ENCODE data around the gene NIF3L1.
"Not testable (repeated sequence)": the region's sequence is repeated elsewhere in the genome, so short reads cannot be mapped to it uniquely, and the experiment has no call there.

Gene NIF3L1

GRCh38 chr2:200871151-200871550 is 18.0 kb upstream of the NIF3L1 start:
- no peak for FAIRE-seq
- DNase-seq (ENCODE audit: insufficient read length, low spot score), result no peak

- DNase-seq (ENCODE audit: insufficient read length, low spot score) (no peak), FAIRE-seq (no peak)
These were observed 15.6 kb upstream of the NIF3L1 start for GRCh38 chr2:200873560-200873959.

DNA sequence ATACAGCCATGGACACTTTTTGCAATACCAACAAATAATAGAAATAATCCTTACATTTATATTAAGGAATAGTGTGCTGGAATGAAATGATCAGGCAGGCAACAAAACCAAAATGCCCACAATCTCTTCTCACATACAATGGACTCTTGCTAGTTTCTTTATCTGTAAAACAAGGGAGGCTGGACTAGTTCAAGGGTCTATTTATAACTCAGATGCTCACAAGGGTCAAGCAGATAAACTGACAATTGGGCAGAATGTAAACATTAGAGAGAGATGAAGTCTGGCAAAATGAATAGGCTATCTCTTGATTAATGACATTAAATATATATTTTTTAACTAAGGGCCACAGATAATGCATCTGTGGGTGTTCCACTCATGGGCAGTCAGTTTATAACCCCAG is 11.7 kb upstream of the NIF3L1 start:
- no peak for DNase-seq (ENCODE audit: insufficient read length, low spot score)
- no peak for FAIRE-seq

GRCh38 chr2:200878289-200878880 is 10.8 kb upstream of the NIF3L1 start:
- no peak for FAIRE-seq
- DNase-seq (ENCODE audit: insufficient read length, low spot score), result no peak

DNA sequence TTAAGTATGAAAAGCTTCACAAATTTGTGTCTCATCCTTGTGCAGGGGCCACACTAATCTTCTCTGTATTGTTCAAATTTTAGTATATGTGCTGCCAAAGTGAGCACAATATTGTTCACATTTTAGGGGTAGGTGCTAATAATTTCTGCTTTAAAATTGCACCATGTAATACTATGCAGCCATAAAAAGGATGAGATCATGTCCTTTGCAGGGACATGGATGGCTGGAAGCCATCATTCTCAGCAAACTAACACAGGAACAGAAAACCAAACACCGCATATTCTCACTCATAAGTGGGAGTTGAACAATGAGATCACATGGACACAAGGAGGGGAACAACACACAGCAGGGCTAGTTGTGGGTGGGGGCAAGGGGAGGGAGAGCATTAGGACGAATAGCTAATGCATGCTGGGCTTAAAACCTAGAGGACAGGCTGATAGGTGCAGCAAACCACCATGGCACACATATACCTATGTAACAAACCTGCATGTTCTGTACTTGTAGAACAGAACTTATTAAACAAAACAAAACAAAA is 7.4 kb upstream of the NIF3L1 start:
- not testable (repeated sequence) for DNase-seq (ENCODE audit: insufficient read length, low spot score); FAIRE-seq

GRCh38 chr2:200899482-200899881 is 10.3 kb downstream of the NIF3L1 start:
- FAIRE-seq, result no peak
- DNase-seq (ENCODE audit: insufficient read length, low spot score), result no peak

DNA sequence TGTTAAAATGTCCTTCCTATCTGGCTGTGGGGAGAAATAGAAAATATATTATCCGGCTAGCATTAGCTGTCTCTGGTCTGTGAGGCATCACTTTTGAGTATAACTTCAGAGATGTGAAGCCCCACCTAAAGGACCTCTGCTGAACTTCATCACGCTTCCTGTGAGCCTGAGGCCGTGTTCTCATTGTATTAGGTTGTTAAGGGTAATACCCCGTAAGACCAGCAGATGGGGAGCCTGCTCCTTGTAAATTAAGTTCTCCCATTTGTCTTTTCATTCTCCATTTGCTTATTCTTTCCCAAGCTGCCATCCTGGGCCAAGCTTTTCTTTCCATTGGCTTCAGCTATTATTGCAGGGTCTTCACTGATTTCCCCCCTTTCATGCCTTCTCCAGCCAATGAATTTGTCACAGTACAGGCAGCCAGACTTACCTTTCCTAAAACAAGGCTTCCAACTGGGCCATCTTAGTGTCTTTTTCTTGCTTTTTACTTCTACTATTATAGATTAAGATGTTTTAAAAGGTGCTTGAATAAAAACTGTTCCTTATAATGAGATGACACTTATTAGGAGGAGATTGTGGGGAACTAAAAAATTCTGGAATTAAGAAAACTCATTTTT is 12.4 kb downstream of the NIF3L1 start:
- FAIRE-seq, result peak; percentile 69
- DNase-seq (ENCODE audit: insufficient read length, low spot score), result peak; percentile 89

DNA sequence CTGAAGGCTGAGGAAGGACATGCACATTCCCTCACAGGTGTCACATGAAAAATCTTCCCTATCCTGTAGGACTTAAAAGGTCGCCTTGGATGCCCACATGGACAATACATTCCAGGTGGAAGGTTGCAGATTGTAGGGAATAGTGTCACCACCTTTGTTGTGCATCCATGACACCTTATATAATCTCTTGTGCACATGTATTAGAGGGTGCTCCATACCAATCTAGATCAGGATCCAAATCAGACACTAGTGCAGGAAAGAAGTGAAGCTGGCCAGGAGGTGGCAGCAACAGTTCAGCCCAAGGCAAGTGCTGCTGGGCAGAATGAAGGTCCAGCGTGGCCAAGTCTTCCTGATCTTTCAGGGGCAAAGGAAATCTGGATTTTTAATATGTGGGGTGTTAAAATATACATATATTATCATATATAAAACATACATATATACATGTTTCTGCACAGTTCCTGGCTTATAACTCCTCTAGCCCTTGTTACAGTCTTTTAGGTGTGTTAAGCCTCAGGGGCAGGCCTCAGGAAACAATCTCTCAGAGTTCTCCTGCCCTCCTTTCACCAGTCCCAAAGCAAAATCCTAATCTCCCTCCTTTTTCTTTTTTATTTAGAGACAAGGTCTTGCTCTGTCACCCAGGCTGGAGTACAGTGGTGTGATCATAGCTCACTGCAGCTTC is 16.6 kb downstream of the NIF3L1 start:
- FAIRE-seq (no peak), DNase-seq (ENCODE audit: insufficient read length, low spot score) (peak; percentile 63)

- no peak for DNase-seq (ENCODE audit: insufficient read length, low spot score)
- FAIRE-seq, result no peak
These were observed 20.8 kb downstream of the NIF3L1 start for GRCh38 chr2:200909958-200910357.

DNA sequence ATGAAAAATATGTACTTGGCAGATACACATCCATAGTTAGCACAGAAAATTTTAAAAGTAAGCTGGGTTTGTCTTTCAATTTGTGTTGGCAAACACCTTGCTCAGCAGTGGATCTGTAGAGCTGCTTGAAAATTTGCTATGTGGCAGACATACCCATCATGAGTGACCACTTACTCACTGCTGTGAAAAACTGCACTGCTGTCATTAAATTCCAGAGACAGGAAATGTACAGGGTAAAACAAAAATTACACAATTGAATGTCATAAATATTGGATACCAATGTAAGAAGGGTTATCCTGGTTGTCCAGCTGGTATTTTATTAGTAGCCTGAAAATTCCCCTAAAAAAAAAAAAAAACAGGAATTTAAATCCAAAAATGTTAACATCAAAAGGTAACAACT is 24.5 kb downstream of the NIF3L1 start:
- no peak for FAIRE-seq
- peak; percentile 10 for DNase-seq (ENCODE audit: insufficient read length, low spot score)

- FAIRE-seq, result no peak
- DNase-seq (ENCODE audit: insufficient read length, low spot score), result no peak
These were observed 33.3 kb downstream of the NIF3L1 start for GRCh38 chr2:200922439-200922838.

DNA sequence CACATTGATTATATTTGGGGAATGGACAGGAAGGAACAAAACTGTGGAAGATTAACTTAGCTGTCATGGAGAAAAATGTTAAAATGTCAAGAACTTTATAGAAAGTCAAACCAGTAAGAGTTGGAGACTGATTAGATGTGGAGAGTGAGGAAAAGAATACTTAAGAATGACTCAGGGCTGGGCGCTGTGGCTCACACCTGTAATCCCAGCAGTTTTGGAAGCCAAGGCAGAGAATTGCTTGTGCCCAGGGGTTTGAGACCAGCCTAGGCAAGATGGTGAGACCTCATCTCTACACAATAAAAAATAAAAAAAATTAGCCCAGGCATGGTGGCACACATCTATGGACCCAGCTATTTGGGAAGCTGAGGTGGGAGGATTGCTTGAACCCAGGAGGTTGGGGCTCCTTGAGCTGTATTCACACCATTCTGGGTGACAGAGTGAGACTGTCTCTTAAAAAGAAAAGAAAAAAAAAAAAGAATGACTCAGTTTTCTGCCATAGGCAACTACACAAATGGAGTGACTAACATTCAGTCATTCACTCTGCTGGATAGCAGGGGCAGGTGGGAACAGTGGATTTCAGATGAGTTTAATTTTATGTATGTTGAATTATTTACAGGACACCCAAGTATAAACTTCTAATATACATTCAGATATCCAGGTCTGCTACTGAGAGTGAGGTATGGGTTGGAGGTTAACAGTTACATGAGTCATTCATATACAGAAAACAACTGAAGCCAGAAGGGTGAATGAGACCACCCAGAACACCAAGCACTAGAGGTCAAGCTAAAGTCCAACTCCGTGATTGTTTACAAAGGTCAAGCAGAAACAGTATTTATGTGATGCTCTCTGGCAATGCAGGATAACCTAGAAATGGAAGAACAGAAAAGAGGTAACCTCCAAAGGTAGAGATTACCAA is 40.4 kb downstream of the NIF3L1 start:
- DNase-seq (ENCODE audit: insufficient read length, low spot score), result no peak
- no peak for FAIRE-seq

DNA sequence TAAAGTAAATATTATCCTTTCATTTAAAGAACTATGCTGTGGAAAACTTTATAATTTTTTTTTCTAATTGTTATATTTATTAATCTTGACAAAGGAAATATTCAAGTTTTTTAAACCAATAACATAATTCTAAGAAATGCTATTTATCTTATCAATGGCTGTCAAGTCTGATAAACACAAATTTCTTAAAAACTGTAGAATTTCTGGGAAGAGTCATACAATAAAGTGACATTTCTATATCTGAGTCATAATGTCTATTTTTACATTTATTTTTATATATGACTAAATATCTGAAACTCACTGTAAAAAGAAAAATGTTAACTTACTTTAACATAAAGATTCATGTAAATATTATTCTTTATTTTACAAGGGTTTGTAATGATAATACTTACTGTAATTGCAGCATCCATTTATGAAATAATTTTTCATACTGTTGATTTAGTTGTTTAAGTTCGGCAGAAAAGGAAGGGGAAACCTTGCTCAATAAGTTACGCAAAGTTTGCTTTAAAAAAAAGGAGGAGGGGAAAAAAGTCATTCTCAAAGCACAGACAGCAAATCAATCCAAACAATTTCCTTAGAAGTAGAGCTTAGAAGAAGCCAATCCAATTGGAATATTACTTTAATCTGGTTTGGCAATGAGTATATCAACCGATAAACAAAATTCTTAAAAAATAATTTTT is 41.9 kb downstream of the NIF3L1 start:
- no peak for DNase-seq (ENCODE audit: insufficient read length, low spot score)
- FAIRE-seq, result no peak

DNA sequence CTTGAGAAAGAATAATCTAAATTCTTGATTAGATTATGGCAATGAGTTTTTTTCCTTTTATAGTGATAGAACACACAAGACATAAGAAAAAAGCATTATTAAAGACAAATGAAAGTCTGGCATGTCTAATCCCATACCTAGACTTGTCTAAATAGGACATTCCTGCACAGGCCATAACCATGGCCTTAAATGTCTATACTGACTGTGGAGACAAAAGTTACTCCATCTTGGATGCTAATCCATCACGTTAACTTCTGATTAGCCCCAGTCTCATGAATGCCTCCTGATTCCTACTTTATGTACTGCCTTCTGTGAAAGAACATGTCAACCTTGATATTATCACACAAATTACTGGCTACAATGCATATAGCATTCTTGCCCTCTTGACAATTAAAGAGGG is 50.7 kb downstream of the NIF3L1 start:
- DNase-seq (ENCODE audit: insufficient read length, low spot score), result no peak
- FAIRE-seq, result no peak

DNA sequence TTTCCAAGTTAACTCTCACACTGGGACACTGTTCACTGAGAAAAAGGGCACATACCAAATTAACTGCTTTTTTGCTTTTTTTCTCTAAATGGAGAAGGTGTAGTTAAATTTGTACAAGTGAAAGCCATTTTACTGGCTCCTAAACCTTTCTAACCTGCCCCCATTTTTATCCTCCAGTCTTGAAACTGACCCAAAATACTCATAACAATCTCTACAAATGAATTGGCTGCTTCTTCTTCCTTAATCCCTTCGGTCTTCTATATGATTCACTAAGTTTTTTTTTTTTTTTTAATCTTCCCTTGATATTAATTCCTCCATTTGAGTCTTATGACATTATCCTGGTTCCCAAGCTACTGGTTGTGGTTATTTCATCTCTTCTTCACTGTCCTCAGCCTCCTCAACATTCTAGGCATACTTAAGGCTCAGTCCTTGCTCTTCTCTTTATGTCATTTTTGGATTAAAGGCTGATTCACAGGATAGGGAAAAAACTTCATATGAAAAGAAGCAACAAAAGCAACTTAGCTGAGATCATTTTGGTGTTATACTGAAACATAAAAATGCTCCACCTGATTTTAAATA is 54.4 kb downstream of the NIF3L1 start:
- FAIRE-seq (no peak), DNase-seq (ENCODE audit: insufficient read length, low spot score) (no peak)

- peak; percentile 42 for DNase-seq (ENCODE audit: insufficient read length, low spot score)
- no peak for FAIRE-seq
These were observed 55.6 kb downstream of the NIF3L1 start for GRCh38 chr2:200944467-200945394.

DNA sequence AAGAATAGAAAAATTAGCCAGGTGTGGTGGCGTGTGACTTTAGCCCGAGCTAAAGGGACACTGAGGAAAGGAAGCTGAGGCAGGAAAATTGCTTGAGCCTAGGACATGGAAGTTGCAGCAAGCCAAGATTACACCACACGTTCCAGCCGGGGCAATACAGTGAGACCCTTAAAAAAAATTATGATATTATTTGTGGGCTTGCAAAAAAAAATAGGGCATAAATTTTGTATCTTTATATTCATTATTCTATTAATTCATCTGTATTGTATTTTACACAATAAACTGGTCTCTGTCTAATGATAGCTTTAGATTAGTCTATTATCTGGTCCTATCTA is 56.2 kb downstream of the NIF3L1 start:
- DNase-seq (ENCODE audit: insufficient read length, low spot score), result no peak
- no peak for FAIRE-seq

DNA sequence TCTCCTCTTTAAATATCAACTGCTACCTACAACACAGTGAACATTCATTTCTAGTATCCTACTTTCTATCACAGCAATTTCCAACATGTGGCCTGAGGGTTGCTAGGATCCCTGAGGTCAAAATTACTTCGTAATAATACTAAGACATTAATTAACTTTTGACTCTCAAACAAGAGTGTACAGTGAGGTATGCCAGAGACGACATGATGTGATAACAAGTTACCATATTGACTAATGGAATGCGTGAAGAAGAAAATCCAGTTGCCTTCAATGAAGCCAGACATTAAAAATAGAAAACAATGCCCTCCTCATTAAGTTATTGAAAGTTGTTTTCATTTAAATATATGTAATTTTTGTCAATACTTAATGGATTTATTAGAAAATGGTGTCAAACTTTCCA is 61.2 kb downstream of the NIF3L1 start:
- FAIRE-seq (no peak), DNase-seq (ENCODE audit: insufficient read length, low spot score) (no peak)

All from HTR-8/SVneo (cell line).